ENCODE measurements around the gene SLC6A13. TPM values are rescaled to one million over a fixed set of nuclear protein-coding genes. Genes with fewer than 3 reads are reported as not detected.

SLC6A13 gene
- total RNA-seq, 2 donors from 2014 or later = 0.54 TPM; not detected in 1

GRCh38 chr12:182381-182892 lies 80.2 kb downstream of the SLC6A13 start:
- TF ChIP-seq CTCF (IDR thresholded peaks at IDR 0.05) = no peak
- no peak for DNase-seq (ENCODE audit: low spot score)
- Histone ChIP-seq H3K4me1 (ENCODE audit: control insufficient read depth in 1 of 2, low read depth in 2 of 2) (peaks cover under 1% of the 10 kb centered on the region in 2 donors), H3K27ac (no peak overlapping the region), H3K36me3 (no peaks in the 10 kb centered on the region), H3K9me3 (no peaks in the 10 kb centered on the region), H3K27me3 (replicated peaks; ENCODE audit: insufficient read depth) (no peaks in the 10 kb centered on the region), H3K4me3 (no peak overlapping the region)
- ATAC-seq (ENCODE audit: insufficient number of reproducible peaks, low FRiP score, low read depth) = no peak

GRCh38 chr12:181921-182320 lies 80.7 kb downstream of the SLC6A13 start:
- no peak for TF ChIP-seq CTCF (IDR thresholded peaks at IDR 0.05)
- no peaks in the 10 kb centered on the region for H3K9me3 ChIP-seq
- no peaks in the 10 kb centered on the region for H3K36me3 ChIP-seq
- no peaks in the 10 kb centered on the region for H3K27me3 ChIP-seq (replicated peaks; ENCODE audit: insufficient read depth)
- no peak overlapping the region for H3K4me3 ChIP-seq
- ATAC-seq (ENCODE audit: insufficient number of reproducible peaks, low FRiP score, low read depth) = no peak
- H3K27ac ChIP-seq = no peak overlapping the region
- H3K4me1 ChIP-seq (ENCODE audit: control insufficient read depth in 1 of 2, low read depth in 2 of 2) = peaks cover 5 to 6% of the 10 kb centered on the region in 2 donors
- no peak for DNase-seq (ENCODE audit: low spot score)

GRCh38 chr12:180445-180844 lies 82.2 kb downstream of the SLC6A13 start:
- Histone ChIP-seq H3K36me3 (no peaks in the 10 kb centered on the region), H3K27me3 (replicated peaks; ENCODE audit: insufficient read depth) (no peaks in the 10 kb centered on the region), H3K4me1 (ENCODE audit: control insufficient read depth in 1 of 2, low read depth in 2 of 2) (peaks cover 8 to 14% of the 10 kb centered on the region in 2 donors), H3K9me3 (no peaks in the 10 kb centered on the region), H3K4me3 (no peak overlapping the region), H3K27ac (no peak overlapping the region)
- no peak for TF ChIP-seq CTCF (IDR thresholded peaks at IDR 0.05)
- no peak for ATAC-seq (ENCODE audit: insufficient number of reproducible peaks, low FRiP score, low read depth)
- no peak for DNase-seq (ENCODE audit: low spot score)

- no peaks in the 10 kb centered on the region for H3K27me3 ChIP-seq (replicated peaks; ENCODE audit: insufficient read depth)
- H3K36me3 ChIP-seq = no peaks in the 10 kb centered on the region
- no peak for TF ChIP-seq CTCF (IDR thresholded peaks at IDR 0.05)
- H3K9me3 ChIP-seq = no peaks in the 10 kb centered on the region
- no peak overlapping the region for H3K27ac ChIP-seq
- H3K4me3 ChIP-seq = no peak overlapping the region
- ATAC-seq (ENCODE audit: insufficient number of reproducible peaks, low FRiP score, low read depth) = no peak
- H3K4me1 ChIP-seq (ENCODE audit: control insufficient read depth in 1 of 2, low read depth in 2 of 2) = peaks cover 8 to 14% of the 10 kb centered on the region in 2 donors
- DNase-seq (ENCODE audit: low spot score) = no peak
Measured at GRCh38 chr12:179885-180284, 82.8 kb downstream of the SLC6A13 start.

- DNase-seq (ENCODE audit: low spot score) (no peak), ATAC-seq (ENCODE audit: insufficient number of reproducible peaks, low FRiP score, low read depth) (no peak)
- Histone ChIP-seq H3K9me3 (no peaks in the 10 kb centered on the region), H3K36me3 (no peaks in the 10 kb centered on the region), H3K27ac (no peak overlapping the region), H3K4me3 (no peak overlapping the region), H3K4me1 (ENCODE audit: control insufficient read depth in 1 of 2, low read depth in 2 of 2) (peaks cover 8 to 14% of the 10 kb centered on the region in 2 donors), H3K27me3 (replicated peaks; ENCODE audit: insufficient read depth) (no peaks in the 10 kb centered on the region)
- TF ChIP-seq CTCF (IDR thresholded peaks at IDR 0.05) = no peak
Measured at GRCh38 chr12:179131-179884, 83.3 kb downstream of the SLC6A13 start.
